Subcutaneous adipose tissue (tissue), 4 donors: Measurements from ENCODE around the gene NISCH. TPM values are rescaled to one million over a fixed set of nuclear protein-coding genes. Genes with fewer than 3 reads are reported as not detected.

Experiments used
- total RNA-seq, 4 donors: library from RNA; depleted of rRNA; stranded (reverse); fragments of >200 nt; gene quantifications; one replicate each; pipeline ENCODE4 v1.1.0, GENCODE V29; 2016
- TF ChIP-seq, protein P1 (sequence below): fragments of 450-650 bp; IDR thresholded peaks from one replicate; pipeline ENCODE4 v1.5.1; 2016; ENCODE audit warnings: low read depth, mild to moderate bottlenecking, control low read depth, antibody characterized with exemption, moderate library complexity

NISCH gene
- total RNA-seq, 4 donors from 2014 or later, result 52.7 to 105 (median 71.5) TPM

DNA sequence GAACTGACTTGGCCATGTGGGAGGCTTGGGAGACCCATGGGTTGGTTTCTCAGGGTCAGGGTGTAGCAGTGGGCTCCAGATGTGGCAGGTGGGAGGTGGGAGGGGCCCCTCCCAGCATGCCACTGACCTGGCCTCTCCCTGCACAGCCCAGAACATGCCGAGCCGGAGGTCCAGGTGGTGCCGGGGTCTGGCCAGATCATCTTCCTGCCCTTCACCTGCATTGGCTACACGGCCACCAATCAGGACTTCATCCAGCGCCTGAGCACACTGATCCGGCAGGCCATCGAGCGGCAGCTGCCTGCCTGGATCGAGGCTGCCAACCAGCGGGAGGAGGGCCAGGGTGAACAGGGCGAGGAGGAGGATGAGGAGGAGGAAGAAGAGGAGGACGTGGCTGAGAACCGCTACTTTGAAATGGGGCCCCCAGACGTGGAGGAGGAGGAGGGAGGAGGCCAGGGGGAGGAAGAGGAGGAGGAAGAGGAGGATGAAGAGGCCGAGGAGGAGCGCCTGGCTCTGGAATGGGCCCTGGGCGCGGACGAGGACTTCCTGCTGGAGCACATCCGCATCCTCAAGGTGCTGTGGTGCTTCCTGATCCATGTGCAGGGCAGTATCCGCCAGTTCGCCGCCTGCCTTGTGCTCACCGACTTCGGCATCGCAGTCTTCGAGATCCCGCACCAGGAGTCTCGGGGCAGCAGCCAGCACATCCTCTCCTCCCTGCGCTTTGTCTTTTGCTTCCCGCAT is 31.8 kb downstream of the NISCH start:
- TF ChIP-seq, protein P1, sequence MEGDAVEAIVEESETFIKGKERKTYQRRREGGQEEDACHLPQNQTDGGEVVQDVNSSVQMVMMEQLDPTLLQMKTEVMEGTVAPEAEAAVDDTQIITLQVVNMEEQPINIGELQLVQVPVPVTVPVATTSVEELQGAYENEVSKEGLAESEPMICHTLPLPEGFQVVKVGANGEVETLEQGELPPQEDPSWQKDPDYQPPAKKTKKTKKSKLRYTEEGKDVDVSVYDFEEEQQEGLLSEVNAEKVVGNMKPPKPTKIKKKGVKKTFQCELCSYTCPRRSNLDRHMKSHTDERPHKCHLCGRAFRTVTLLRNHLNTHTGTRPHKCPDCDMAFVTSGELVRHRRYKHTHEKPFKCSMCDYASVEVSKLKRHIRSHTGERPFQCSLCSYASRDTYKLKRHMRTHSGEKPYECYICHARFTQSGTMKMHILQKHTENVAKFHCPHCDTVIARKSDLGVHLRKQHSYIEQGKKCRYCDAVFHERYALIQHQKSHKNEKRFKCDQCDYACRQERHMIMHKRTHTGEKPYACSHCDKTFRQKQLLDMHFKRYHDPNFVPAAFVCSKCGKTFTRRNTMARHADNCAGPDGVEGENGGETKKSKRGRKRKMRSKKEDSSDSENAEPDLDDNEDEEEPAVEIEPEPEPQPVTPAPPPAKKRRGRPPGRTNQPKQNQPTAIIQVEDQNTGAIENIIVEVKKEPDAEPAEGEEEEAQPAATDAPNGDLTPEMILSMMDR, result no peak

DNA sequence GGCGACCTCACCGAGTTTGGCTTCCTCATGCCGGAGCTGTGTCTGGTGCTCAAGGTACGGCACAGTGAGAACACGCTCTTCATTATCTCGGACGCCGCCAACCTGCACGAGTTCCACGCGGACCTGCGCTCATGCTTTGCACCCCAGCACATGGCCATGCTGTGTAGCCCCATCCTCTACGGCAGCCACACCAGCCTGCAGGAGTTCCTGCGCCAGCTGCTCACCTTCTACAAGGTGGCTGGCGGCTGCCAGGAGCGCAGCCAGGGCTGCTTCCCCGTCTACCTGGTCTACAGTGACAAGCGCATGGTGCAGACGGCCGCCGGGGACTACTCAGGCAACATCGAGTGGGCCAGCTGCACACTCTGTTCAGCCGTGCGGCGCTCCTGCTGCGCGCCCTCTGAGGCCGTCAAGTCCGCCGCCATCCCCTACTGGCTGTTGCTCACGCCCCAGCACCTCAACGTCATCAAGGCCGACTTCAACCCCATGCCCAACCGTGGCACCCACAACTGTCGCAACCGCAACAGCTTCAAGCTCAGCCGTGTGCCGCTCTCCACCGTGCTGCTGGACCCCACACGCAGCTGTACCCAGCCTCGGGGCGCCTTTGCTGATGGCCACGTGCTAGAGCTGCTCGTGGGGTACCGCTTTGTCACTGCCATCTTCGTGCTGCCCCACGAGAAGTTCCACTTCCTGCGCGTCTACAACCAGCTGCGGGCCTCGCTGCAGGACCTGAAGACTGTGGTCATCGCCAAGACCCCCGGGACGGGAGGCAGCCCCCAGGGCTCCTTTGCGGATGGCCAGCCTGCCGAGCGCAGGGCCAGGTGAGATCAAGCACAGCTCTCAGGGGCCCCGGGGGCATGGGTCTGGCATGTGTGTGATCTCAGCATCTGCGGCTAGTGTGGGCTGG is 32.6 kb downstream of the NISCH start:
- TF ChIP-seq, protein P1, result no peak

DNA sequence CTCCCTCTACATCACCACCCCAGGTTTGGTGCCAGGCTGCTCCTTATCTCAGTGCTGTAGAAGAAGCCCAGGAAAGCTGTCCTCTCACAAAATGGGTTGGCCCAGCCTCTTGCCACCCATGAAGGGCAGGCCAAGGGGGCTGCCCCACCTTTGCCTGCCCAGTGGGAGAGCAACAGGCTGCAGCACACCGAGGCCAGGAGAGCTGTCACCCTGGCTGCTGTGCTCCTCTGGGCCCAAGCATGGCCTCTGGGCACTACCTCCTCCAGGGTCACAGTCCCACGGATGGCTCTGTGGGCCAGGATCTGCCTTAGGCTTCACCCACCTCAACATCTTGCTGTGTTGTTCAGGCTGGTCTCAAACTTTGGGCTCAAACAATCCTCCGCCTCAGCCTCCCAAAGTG is 33.3 kb downstream of the NISCH start:
- TF ChIP-seq, protein P1, result no peak

DNA sequence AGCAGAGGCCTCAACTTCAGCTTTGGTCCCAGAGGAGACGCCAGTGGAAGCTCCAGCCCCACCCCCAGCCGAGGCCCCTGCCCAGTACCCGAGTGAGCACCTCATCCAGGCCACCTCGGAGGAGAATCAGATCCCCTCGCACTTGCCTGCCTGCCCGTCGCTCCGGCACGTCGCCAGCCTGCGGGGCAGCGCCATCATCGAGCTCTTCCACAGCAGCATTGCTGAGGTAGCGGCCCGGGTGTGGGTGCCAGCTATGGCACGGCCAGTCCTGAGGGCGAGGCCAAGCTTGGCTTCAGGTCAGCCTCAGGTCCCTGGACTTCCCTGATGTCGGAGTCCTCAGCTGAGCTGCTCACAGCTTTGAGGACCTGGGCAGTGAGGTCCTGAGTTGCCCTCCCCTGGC is 34.0 kb downstream of the NISCH start:
- TF ChIP-seq, protein P1, result no peak

DNA sequence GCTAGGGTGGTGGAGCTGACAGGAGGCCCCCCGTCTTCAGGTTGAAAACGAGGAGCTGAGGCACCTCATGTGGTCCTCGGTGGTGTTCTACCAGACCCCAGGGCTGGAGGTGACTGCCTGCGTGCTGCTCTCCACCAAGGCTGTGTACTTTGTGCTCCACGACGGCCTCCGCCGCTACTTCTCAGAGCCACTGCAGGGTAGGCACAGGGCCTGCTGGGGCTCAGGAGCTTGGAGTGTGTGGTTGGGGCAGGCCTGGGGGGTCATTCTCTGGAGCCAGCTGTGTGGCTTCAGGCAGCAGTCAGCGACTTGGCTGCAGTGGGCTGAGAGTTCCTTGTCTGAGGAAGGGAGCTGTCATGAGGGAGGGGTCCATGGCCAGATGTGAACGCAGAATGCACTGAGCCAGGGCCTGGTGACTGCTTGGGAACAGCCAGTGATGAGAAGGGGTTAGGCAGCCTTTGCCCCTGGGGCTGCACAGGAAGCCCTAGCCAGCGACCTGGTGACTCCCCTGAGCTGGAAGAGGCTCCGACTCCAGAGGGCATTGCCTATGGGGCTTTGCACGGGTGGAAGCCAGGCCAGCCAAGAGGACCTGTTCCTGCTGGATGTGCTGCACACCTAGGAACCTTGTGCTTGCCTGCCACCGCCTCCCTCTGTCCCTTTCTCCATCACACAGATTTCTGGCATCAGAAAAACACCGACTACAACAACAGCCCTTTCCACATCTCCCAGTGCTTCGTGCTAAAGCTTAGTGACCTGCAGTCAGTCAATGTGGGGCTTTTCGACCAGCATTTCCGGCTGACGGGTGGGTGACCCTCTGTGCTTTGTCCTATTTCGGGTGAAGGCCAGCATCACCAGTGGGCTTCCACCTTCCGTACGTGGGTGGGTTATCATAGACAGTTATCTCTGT is 34.9 kb downstream of the NISCH start:
- TF ChIP-seq, protein P1, result no peak

DNA sequence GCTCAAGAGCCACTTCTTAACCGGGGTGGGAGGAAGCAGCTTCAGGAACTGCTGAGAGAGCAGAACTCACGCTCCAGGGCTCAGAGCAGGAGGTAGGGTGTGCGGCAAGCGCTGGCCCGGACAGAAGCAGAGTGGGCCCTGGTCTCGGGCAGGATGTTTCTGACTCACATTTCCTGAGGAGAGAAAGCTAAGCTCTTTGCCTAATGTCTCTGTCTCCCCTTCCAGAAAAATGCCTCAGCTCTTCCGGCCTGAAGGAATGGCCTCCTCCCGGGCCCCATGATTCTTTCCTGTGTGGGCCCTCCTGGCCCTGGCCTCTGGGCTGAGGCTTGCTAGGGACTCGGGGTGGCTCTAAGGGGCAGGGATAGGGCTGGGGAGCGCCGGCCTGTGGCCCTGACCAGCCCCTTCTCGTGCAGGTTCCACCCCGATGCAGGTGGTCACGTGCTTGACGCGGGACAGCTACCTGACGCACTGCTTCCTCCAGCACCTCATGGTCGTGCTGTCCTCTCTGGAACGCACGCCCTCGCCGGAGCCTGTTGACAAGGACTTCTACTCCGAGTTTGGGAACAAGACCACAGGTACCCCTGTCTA is 35.6 kb downstream of the NISCH start:
- TF ChIP-seq, protein P1, result no peak
